H1 (cell line): ENCODE data around the gene AKT1. TPM values are rescaled to one million over a fixed set of nuclear protein-coding genes. Genes with fewer than 3 reads are reported as not detected.

ENCODE experiments used
- CTCF ChIA-PET: fragments of 300-600 bp; sonication (Branson Sonifier 250); formaldehyde crosslinking; loops from one replicate; lab custom pipeline; 2021; ENCODE audit not compliant: partially characterized antibody; lab: Charles Lee
- POLR2A ChIA-PET: fragments of 300-600 bp; sonication (Branson Sonifier 250); formaldehyde crosslinking; loops from one replicate; lab custom pipeline; 2021; ENCODE audit warnings: inconsistent platforms; ENCODE audit not compliant: partially characterized antibody; lab: Charles Lee
- DNase-seq, 2 experiments: peaks; one replicate each; pipeline versions ENCODE4 v3.0.0 to v3.0.0-alpha.2; 2010 to 2022; ENCODE audit warnings: low spot score in 2 of 2, low read depth in 1 of 2, mixed read lengths in 1 of 2
- FAIRE-seq: peaks from 2 replicates; lab custom pipeline; 2011; peaks lifted over from hg19 to GRCh38; lab: Jason Lieb, UNC
- H2AFZ ChIP-seq: 2 replicates; pipeline ENCODE4 v1.8.1; 2012; ENCODE audit warnings: low read length, inconsistent platforms
- H2AK5ac ChIP-seq: 2 replicates; pipeline ENCODE4 v1.6.1; 2013; ENCODE audit warnings: low read depth, low read length
- H2BK120ac ChIP-seq: replicated peaks from 2 replicates; pipeline ENCODE3; 2013; ENCODE audit warnings: low read depth, low read length, inconsistent platforms
- H2BK12ac ChIP-seq: 2 replicates; pipeline ENCODE4 v1.6.1; 2013; ENCODE audit warnings: low read depth, low read length
- H2BK15ac ChIP-seq: 2 replicates; pipeline ENCODE4 v1.6.1; 2013; ENCODE audit warnings: low read length
- H2BK20ac ChIP-seq: 2 replicates; pipeline ENCODE4 v1.6.1; 2013; ENCODE audit warnings: low read length
- H2BK5ac ChIP-seq: 2 replicates; pipeline ENCODE4 v1.6.1; 2013; ENCODE audit warnings: low read depth, low read length
- H3K14ac ChIP-seq: 2 replicates; pipeline ENCODE4 v1.6.1; 2013; ENCODE audit warnings: inconsistent platforms; ENCODE audit not compliant: insufficient read length
- H3K18ac ChIP-seq: 2 replicates; pipeline ENCODE4 v1.6.1; 2013; ENCODE audit warnings: low read length; ENCODE audit errors: extremely low read depth
- H3K23ac ChIP-seq: 2 replicates; pipeline ENCODE4 v1.6.1; 2013; ENCODE audit warnings: inconsistent platforms; ENCODE audit not compliant: insufficient read length
- H3K23me2 ChIP-seq: 2 replicates; pipeline ENCODE4 v1.6.1; 2013; ENCODE audit warnings: low read depth, low read length
- H3K27ac ChIP-seq: 2 replicates; pipeline ENCODE4 v1.6.1; 2011; ENCODE audit warnings: low read depth, low read length, inconsistent platforms
- H3K27me3 ChIP-seq, 4 experiments: replicated peaks in 1 of 4; 1 replicate in 1 of 4; 2 replicates in 3 of 4; pipeline versions ENCODE4 v1.6.1 to v1.8.1; 2011 to 2013; ENCODE audit warnings: low read length in 3 of 4, mild to moderate bottlenecking in 3 of 4, inconsistent platforms in 2 of 4, mixed read lengths in 2 of 4, moderate library complexity in 1 of 4; ENCODE audit not compliant: control insufficient read depth in 3 of 4, insufficient read depth in 3 of 4; ENCODE audit errors: extremely low read depth in 1 of 4
- H3K36me3 ChIP-seq, 4 experiments: 2 replicates each; pipeline versions ENCODE4 v1.6.1 to v1.8.1; 2011 to 2013; ENCODE audit warnings: mild to moderate bottlenecking in 4 of 4, low read length in 3 of 4, moderate library complexity in 2 of 4, control low read depth in 1 of 4, inconsistent platforms in 1 of 4; ENCODE audit not compliant: insufficient read depth in 4 of 4, control insufficient read depth in 2 of 4
- H3K4ac ChIP-seq: replicated peaks from 2 replicates; pipeline ENCODE3; 2013; ENCODE audit warnings: low read length, low read depth, mixed read lengths, inconsistent platforms; ENCODE audit not compliant: insufficient read length
- H3K4me1 ChIP-seq, 4 experiments: replicated peaks in 1 of 4; 1 replicate in 1 of 4; 2 replicates in 3 of 4; pipeline versions ENCODE4 v1.6.1 to v1.8.1; 2011 to 2013; ENCODE audit warnings: low read length in 3 of 4, inconsistent platforms in 2 of 4, mixed read lengths in 1 of 4; ENCODE audit not compliant: insufficient read depth in 4 of 4, control insufficient read depth in 3 of 4
- H3K4me2 ChIP-seq, 2 experiments: 2 replicates each; pipeline versions ENCODE4 v1.6.1 to v1.8.1; 2011 to 2013; ENCODE audit warnings: low read depth in 2 of 2, low read length in 2 of 2, control low read depth in 1 of 2, inconsistent platforms in 1 of 2, mild to moderate bottlenecking in 1 of 2; ENCODE audit not compliant: insufficient read depth in 1 of 2
- H3K4me3 ChIP-seq, 4 experiments: fragments of 200-600, 300-600 bp in 1 of 4; sonication (generic), shearing (Covaris generic), sonication (Bioruptor Twin) in 1 of 4; 2 replicates each; pipeline versions ENCODE4 v1.5.1 to v1.8.1; 2011 to 2016; ENCODE audit warnings: low read length in 4 of 4, low read depth in 3 of 4, control low read depth in 2 of 4, inconsistent platforms in 2 of 4, mild to moderate bottlenecking in 2 of 4, mixed read lengths in 1 of 4, moderate library complexity in 1 of 4; ENCODE audit not compliant: insufficient read depth in 2 of 4; ENCODE audit errors: extremely low read depth in 1 of 4
- H3K56ac ChIP-seq: replicated peaks from 2 replicates; pipeline ENCODE3; 2013; ENCODE audit warnings: low read depth, mild to moderate bottlenecking, mixed read lengths, low read length, inconsistent platforms; ENCODE audit not compliant: insufficient read length
- H3K79me1 ChIP-seq: 2 replicates; pipeline ENCODE4 v1.6.1; 2013; ENCODE audit warnings: low read depth, low read length, control low read depth
- H3K79me2 ChIP-seq, 2 experiments: 2 replicates each; pipeline versions ENCODE4 v1.6.1 to v1.8.1; 2012 to 2013; ENCODE audit warnings: low read length in 2 of 2, mild to moderate bottlenecking in 2 of 2, inconsistent platforms in 1 of 2; ENCODE audit not compliant: insufficient read depth in 2 of 2, control insufficient read depth in 1 of 2
- H3K9ac ChIP-seq, 4 experiments: replicated peaks in 1 of 4; 1 replicate in 1 of 4; 2 replicates in 3 of 4; pipeline versions ENCODE4 v1.6.1 to v1.8.1; 2011 to 2013; ENCODE audit warnings: low read depth in 3 of 4, low read length in 3 of 4, control low read depth in 2 of 4, mild to moderate bottlenecking in 2 of 4, moderate library complexity in 2 of 4, inconsistent platforms in 1 of 4; ENCODE audit errors: extremely low read depth in 1 of 4
- H3K9me3 ChIP-seq, 2 experiments: 2 replicates each; pipeline versions ENCODE4 v1.6.1 to v1.8.1; 2012 to 2013; ENCODE audit warnings: mild to moderate bottlenecking in 2 of 2, moderate library complexity in 2 of 2, control low read depth in 1 of 2, inconsistent platforms in 1 of 2, low read depth in 1 of 2, low read length in 1 of 2, mixed read lengths in 1 of 2; ENCODE audit not compliant: insufficient read depth in 2 of 2
- H4K20me1 ChIP-seq, 2 experiments: replicated peaks in 1 of 2; 2 replicates each; pipeline versions ENCODE3 to v1.8.1; 2011 to 2013; ENCODE audit warnings: inconsistent platforms in 2 of 2, low read length in 2 of 2, mild to moderate bottlenecking in 1 of 2; ENCODE audit not compliant: insufficient read depth in 2 of 2, control insufficient read depth in 1 of 2
- H4K5ac ChIP-seq: 2 replicates; pipeline ENCODE4 v1.6.1; 2013; ENCODE audit warnings: low read length, low read depth, mixed read lengths, inconsistent platforms; ENCODE audit not compliant: insufficient read length
- H4K8ac ChIP-seq: 2 replicates; pipeline ENCODE4 v1.8.0; 2013; ENCODE audit warnings: mild to moderate bottlenecking, moderate library complexity, low read length, inconsistent platforms; ENCODE audit not compliant: insufficient read depth; ENCODE audit errors: extremely low read depth
- H4K91ac ChIP-seq: replicated peaks from 2 replicates; pipeline ENCODE3; 2013; ENCODE audit warnings: low read length, mixed read lengths, inconsistent platforms; ENCODE audit not compliant: insufficient read length
- EGR1 ChIP-seq: IDR thresholded peaks from 2 replicates; pipeline ENCODE4 v1.6.1; 2011; ENCODE audit warnings: low read depth, low read length, borderline replicate concordance
- JUND ChIP-seq: IDR thresholded peaks from 2 replicates; pipeline ENCODE4 v1.6.1; 2011; ENCODE audit warnings: mild to moderate bottlenecking, improper control_type of control experiment, low read length
- WGBS, 2 experiments: shearing (Covaris generic) in 1 of 2; methylation state at CpG; one replicate each; pipeline versions ENCODE4 v1.1.6 to v1.1.7; 2013 to 2015; ENCODE audit warnings: low lambda C conversion rate in 2 of 2, mixed read lengths in 2 of 2, inconsistent platforms in 1 of 2, low coverage in 1 of 2, missing lambda C conversion rate in 1 of 2; ENCODE audit not compliant: insufficient replicate concordance in 2 of 2, insufficient coverage in 1 of 2, insufficient read length in 1 of 2; ENCODE audit errors: extremely low coverage in 1 of 2, missing lambda C conversion rate in 1 of 2; 5-methylcytosine and 5-hydroxymethylcytosine counted together
- polyA plus RNA-seq, 7 experiments: library from polyadenylated mRNA; depleted of rRNA in 3 of 7; stranded (reverse) in 5 of 7; unstranded in 2 of 7; fragments of >200 nt in 5 of 7; fragments of 200-250 nt in 2 of 7; gene quantifications; 1 replicate in 5 of 7; 2 replicates in 1 of 7; 4 replicates in 1 of 7; pipeline versions ENCODE4 v1.2.1 to v1.2.3, GENCODE V29; 2011 to 2013; ENCODE audit warnings: missing spikeins in 2 of 7, mixed read lengths in 2 of 7
- total RNA-seq: library from RNA; stranded (reverse); fragmentation: NEBNext Ultra II Directional; extraction: Animal tissue kit (Norgen Biotek cat#: 25700); gene quantifications from 2 replicates; pipeline ENCODE4 v1.2.1, GENCODE V29; 2021

The AKT1 gene
- total and polyA plus RNA-seq, 2 of the 8 experiments (the other 6 are each of a cell fraction or from before 2014, with no cell fraction given), result 68.1 to 71.5 TPM

GRCh38 chr14:104771374-104771773, 24.2 kb downstream of the AKT1 start:
- no peak overlapping the region for H2AK5ac ChIP-seq
- FAIRE-seq (no peak), DNase-seq (no peak)
- no peak overlapping the region for H2BK120ac ChIP-seq
- no peak overlapping the region for H4K8ac ChIP-seq
- no peak overlapping the region for H2BK15ac ChIP-seq
- no peak overlapping the region for H3K56ac ChIP-seq
- no peak overlapping the region for H4K91ac ChIP-seq
- H4K5ac ChIP-seq, result no peak overlapping the region
- H4K20me1 ChIP-seq, result peaks cover 7 to 26% of the 10 kb centered on the region in 2 experiments
- WGBS, 2 experiments, result 93% methylated on average over 4 of the region's 4 CpGs; no CpG with 5 or more reads in 1 of the 2 experiments
- H2AFZ ChIP-seq, result no peak overlapping the region
- CTCF ChIA-PET, result interaction anchor here (0.8 to 7.8 kb wide), 22 partner anchors 9 to 490 kb away, joined by 3 to 110 read pairs (median 7); partner anchors contain the start of gene AKT1
- no peak overlapping the region for H2BK12ac ChIP-seq
- H3K4me1 ChIP-seq, result peaks cover 0 to 11% (median 8%) of the 10 kb centered on the region in 4 experiments; a peak in 6 of 7 replicates
- no peaks in the 10 kb centered on the region for H3K79me1 ChIP-seq
- no peak overlapping the region for H3K4me3 ChIP-seq
- no peak overlapping the region for H3K14ac ChIP-seq
- H3K79me2 ChIP-seq, result no peaks in the 10 kb centered on the region
- peaks cover 11 to 17% of the 10 kb centered on the region in 2 experiments; a peak in 2 of 4 replicates for H3K9me3 ChIP-seq
- H2BK5ac ChIP-seq, result no peak overlapping the region; the same call in 1 of the 2 replicates
- no peaks in the 10 kb centered on the region for H3K27me3 ChIP-seq
- no peak overlapping the region for H3K4me2 ChIP-seq
- H3K4ac ChIP-seq, result no peak overlapping the region
- POLR2A ChIA-PET, result interaction anchor here (0.9 to 3.5 kb wide), 2 partner anchors 18 to 30 kb away, joined by 4 to 10 read pairs; partner anchors contain the start of genes SIVA1 and ZBTB42
- peaks cover 0 to 25% (median 12%) of the 10 kb centered on the region in 4 experiments; a peak in 7 of 8 replicates for H3K36me3 ChIP-seq
- no peak overlapping the region for H3K9ac ChIP-seq
- H2BK20ac ChIP-seq, result no peak overlapping the region
- H3K27ac ChIP-seq, result no peak overlapping the region
- no peak overlapping the region for H3K23ac ChIP-seq
- H3K23me2 ChIP-seq, result no peaks in the 10 kb centered on the region
- no peak for TF ChIP-seq JUND
- no peak for TF ChIP-seq EGR1
- H3K18ac ChIP-seq, result no peak overlapping the region
